H1 (cell line): ENCODE data around the gene PAXIP1. TPM values are rescaled to one million over a fixed set of nuclear protein-coding genes. Genes with fewer than 3 reads are reported as not detected.

Experiments
- EP300 ChIP-seq, 2 experiments: IDR thresholded peaks; 1 replicate in 1 of 2; 2 replicates in 1 of 2; pipeline ENCODE4 v1.6.1; 2011 to 2012; ENCODE audit warnings: low read depth in 2 of 2, low read length in 2 of 2, mild to moderate bottlenecking in 2 of 2, borderline replicate concordance in 1 of 2, inconsistent platforms in 1 of 2, moderate library complexity in 1 of 2
- EZH2 ChIP-seq: fragments of 200-600 bp; sonication (generic); IDR thresholded peaks from 2 replicates; pipeline ENCODE4 v1.7.1; 2012; ENCODE audit warnings: low read depth, mild to moderate bottlenecking, moderate library complexity, low read length, inconsistent platforms; ENCODE audit not compliant: severe bottlenecking
- SP1 ChIP-seq: IDR thresholded peaks from 2 replicates; pipeline ENCODE4 v1.6.1; 2011; ENCODE audit warnings: low read depth, low read length
- SP2 ChIP-seq: IDR thresholded peaks from 2 replicates; pipeline ENCODE4 v1.6.1; 2012; ENCODE audit warnings: mild to moderate bottlenecking, low read length, inconsistent platforms
- polyA plus RNA-seq, 7 experiments: library from polyadenylated mRNA; depleted of rRNA in 3 of 7; stranded (reverse) in 5 of 7; unstranded in 2 of 7; fragments of >200 nt in 5 of 7; fragments of 200-250 nt in 2 of 7; gene quantifications; 1 replicate in 5 of 7; 2 replicates in 1 of 7; 4 replicates in 1 of 7; pipeline versions ENCODE4 v1.2.1 to v1.2.3, GENCODE V29; 2011 to 2013; ENCODE audit warnings: missing spikeins in 2 of 7, mixed read lengths in 2 of 7
- total RNA-seq: library from RNA; stranded (reverse); fragmentation: NEBNext Ultra II Directional; extraction: Animal tissue kit (Norgen Biotek cat#: 25700); gene quantifications from 2 replicates; pipeline ENCODE4 v1.2.1, GENCODE V29; 2021

The PAXIP1 gene
- total and polyA plus RNA-seq, 2 of the 8 experiments (the other 6 are each of a cell fraction or from before 2014, with no cell fraction given) = 32.4 to 32.8 TPM

- TF ChIP-seq EZH2 (no peak), EP300 (IDR thresholded peaks at IDR 0.05; ENCODE audit: borderline replicate concordance in 1 of 2, low read depth in 2 of 2, low read length in 2 of 2) (no peak), SP2 (no peak), SP1 (no peak)
Observed at GRCh38 chr7:154976844-154977243, 26.1 kb downstream of the PAXIP1 start (continued).
